Embryonic facial prominence (tissue), 1 donor: ENCODE data around the gene MIA2.
"Not testable (repeated sequence)": the region's sequence is repeated elsewhere in the genome, so short reads cannot be mapped to it uniquely, and the experiment has no call there.

Experiments
- DNase-seq: peaks from one replicate; pipeline ENCODE4 v3.0.0-alpha.2; 2016; ENCODE audit errors: extremely low spot score

The MIA2 gene

GRCh38 chr14:39231751-39232553 lies 1.8 kb upstream of the MIA2 start:
- DNase-seq = not testable (repeated sequence)

GRCh38 chr14:39232554-39233415 lies 930 bp upstream of the MIA2 start:
- DNase-seq = no peak

- DNase-seq = not testable (repeated sequence)
These were observed 1.3 kb downstream of the MIA2 start for GRCh38 chr14:39234986-39235385.

- not testable (repeated sequence) for DNase-seq
These were observed 1.8 kb downstream of the MIA2 start for GRCh38 chr14:39235466-39235865.

DNA sequence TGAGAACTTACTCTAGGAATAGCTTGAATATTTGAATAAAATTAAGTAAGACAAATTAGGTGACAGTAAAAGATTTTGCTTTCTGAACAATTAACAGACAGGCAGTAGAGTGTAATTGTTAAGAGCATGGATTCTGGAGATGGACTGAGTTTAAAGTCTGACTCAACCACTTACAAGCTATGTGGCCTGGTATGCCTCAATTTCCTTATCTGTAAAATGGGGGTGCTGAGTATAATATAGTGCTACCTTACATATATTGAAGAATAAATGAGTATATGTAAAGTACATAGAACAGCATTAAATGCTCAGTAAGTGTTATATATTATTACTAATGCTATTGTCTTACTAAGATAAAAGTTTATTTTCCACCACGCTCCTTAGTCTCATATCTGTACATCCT lies 7.1 kb downstream of the MIA2 start:
- DNase-seq = no peak

DNA sequence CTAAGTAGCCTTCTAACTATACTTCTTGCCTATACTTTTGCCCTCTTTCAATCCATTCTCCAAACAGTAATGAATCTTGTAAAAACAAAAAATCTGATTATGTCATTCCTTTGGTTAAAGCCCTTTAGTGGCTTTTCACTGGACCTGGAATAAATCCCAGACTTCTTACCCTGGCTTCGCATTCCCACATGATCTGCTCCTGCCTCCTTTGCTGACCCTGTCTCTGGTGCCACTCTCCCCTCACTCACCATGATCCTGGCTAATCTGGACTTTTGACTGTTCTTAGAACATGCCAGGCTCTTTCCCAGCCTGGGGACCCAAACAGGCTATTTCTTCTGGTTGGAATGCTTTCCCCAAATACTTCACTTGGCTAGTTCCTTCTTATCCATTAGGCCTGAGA lies 7.9 kb downstream of the MIA2 start:
- DNase-seq = no peak

- DNase-seq = no peak
These were observed 10.1 kb downstream of the MIA2 start for GRCh38 chr14:39243831-39244230.

DNA sequence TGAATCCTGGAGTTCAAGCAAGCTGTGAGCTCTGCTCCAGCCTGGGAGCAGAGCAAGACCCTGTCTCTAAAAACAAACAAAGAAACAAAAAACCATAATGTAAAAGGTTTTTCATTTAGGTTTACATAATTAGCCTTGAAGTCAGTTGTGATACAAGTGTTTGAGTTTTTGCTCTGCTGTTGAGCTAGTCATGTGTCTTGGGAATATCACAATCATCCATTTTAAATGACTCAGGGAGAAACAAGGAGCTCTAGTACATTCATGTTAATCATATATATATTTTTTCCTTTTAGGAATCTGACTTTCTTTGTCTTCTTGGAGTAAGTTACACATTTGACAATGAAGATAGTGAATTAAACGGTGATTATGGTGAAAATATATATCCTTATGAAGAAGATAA lies 12.9 kb downstream of the MIA2 start:
- no peak for DNase-seq

GRCh38 chr14:39247256-39247655 lies 13.5 kb downstream of the MIA2 start:
- no peak for DNase-seq

DNA sequence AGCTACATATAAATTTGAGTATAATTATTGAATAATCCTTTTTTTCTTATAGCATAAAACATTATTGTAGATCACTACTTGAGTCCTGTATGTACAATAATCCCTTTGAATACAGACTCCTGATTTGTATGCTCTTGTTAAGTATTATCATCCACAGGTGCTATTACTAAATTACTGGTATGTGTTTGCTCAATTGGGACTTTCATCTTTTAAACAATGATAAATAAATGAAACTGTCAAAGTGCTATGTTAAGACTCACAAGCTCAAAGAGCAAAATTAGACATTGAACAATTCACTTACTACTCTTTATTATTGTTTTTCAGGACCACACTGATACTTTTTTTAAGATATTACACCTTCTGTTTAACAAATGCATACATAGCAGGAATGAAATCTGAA lies 17.8 kb downstream of the MIA2 start:
- DNase-seq = no peak

DNA sequence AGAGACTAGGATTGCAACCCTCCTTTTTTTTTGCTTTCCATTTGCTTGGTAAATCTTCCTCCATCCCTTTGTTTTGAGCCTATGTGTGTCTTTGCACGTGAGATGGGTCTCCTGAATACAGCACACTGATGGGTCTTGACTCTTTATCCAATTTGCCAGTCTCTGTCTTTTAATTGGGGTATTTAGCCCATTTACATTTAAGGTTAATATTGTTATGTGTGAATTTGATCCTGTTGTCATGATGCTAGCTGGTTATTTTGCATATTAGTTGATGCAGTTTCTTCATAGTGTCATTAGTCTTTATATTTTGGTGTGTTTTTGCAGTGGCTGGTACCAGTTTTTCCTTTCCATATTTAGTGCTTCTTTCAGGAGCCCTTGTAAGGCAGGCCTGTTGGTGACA lies 23.7 kb downstream of the MIA2 start:
- DNase-seq = not testable (repeated sequence)

GRCh38 chr14:39258782-39259545 lies 25.2 kb downstream of the MIA2 start:
- DNase-seq = no peak

DNA sequence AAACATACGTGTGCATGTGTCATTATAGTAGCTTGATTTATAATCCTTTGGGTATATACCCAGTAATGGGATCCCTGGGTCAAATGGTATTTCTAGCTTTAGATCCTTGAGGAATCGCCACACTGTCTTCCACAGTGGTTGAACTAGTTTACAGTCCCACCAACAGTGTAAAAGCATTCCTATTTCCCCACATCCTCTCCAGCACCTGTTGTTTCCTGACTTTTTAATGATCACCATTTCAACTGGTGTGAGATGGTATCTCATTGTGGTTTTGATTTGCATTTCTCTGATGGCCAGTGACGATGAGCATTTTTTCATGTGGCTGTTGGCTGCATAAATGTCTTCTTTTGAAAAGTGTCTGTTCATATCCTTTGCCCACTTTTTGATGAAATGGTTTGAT lies 26.4 kb downstream of the MIA2 start:
- not testable (repeated sequence) for DNase-seq

DNA sequence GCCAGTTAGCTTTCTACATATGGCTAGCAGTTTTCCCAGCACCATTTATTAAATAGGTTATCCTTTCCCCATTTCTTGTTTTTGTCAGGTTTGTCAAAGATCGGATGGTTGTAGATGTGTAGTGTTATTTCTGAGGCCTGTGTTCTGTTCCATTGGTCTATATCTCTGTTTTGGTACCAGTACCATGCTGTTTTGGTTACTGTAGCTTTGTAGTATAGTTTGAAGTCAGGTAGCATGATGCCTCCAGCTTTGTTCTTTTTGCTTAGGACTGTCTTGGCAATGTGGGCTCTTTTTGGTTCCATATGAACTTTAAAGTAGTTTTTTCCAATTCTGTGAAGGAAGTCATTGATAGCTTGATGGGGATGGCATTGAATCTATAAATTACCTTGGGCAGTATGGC lies 28.5 kb downstream of the MIA2 start:
- DNase-seq = not testable (repeated sequence)

- no peak for DNase-seq
These were observed 30.3 kb downstream of the MIA2 start for GRCh38 chr14:39264057-39264456.

DNA sequence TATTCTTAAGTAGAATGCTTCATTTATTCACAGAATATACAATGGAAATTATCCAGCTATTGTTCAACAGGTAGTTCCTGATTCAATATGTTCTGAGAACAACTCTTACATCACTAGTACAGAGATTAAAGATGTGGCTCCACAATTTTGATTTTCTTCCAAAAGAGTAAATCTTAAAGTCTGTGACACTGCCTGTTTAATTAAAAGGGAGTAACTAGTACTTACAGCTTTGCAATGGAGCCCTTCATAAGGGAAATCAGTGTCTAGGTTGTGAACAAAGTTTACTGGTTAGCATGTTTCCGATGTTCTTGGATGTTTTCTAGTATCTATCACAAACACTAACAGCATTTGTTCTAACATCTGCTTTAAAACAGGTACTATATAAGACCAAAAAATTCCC lies 30.8 kb downstream of the MIA2 start:
- no peak for DNase-seq

DNA sequence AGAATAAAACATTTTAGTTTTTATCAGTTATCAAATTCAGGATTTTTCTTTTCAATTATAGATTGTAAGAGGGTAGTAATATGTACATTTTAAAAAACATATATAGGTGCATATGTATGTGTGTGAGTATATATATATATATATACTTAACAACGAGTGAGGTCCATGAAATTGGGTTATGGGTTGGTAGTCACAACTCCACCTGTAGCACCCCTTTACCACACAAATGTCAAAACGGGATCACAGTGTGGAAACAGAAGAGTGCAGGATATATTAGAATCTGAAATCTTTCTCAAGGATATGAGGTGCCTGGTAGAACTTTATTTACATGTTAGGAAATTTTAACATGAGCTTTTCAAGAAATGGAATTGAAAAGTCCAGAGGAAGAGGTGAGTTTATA lies 31.3 kb downstream of the MIA2 start:
- no peak for DNase-seq

- no peak for DNase-seq
These were observed 32.2 kb downstream of the MIA2 start for GRCh38 chr14:39265806-39266524.

DNA sequence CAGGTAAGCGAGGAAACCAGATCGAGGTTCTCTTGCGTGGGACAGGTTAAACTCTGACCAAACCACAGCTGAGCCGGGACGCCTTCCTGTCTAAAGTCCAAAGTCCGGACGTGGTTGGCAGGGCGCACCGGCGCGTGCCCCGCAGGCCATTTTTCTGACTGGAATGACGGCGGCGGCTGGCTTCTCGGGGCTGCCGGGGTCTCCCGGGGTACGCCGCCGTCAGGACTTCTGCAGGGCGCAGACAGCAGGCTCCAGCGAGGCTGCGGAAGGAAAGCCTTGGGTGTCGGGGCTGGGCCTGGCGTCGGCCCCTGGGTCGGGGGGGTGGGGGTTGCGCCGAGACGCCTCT lies 32.8 kb downstream of the MIA2 start:
- DNase-seq = no peak

GRCh38 chr14:39266871-39267607 lies 33.3 kb downstream of the MIA2 start:
- DNase-seq = peak; percentile 64

- no peak for DNase-seq
These were observed 33.9 kb downstream of the MIA2 start for GRCh38 chr14:39267608-39268005.
